HepG2 (cell line): ENCODE data around the gene HDAC4. TPM values are rescaled to one million over a fixed set of nuclear protein-coding genes. Genes with fewer than 3 reads are reported as not detected.

Experiments used
- ATAC-seq: fragments of 200-7000 bp; cut with Tn5 transposase; 3 replicates; pipeline ENCODE4 v1.9.1; 2020; ENCODE audit warnings: mild to moderate bottlenecking, moderate library complexity
- BruUV-seq: library from RNA; stranded (reverse); fragments of 400-500 nt; replicated peaks from 2 replicates; lab custom pipeline; 2021; lab: Mats Ljungman, UMichigan
- CTCF ChIA-PET: fragments of 300-600 bp; formaldehyde crosslinking; extraction: SDS; loops from one replicate; lab custom pipeline; 2021; ENCODE audit warnings: low total read pairs, inconsistent platforms, low intra/inter-chr PET ratio; lab: Yijun Ruan, JAX
- POLR2A ChIA-PET: fragments of 350-600 bp; sonication (Branson Sonifier 250); formaldehyde crosslinking; loops from one replicate; lab custom pipeline; 2020; ENCODE audit warnings: antibody characterized with exemption, inconsistent platforms; lab: Yijun Ruan, JAX
- DNase-seq: peaks from one replicate; pipeline ENCODE4 v3.0.0-alpha.2; 2015; ENCODE audit warnings: low spot score
- FAIRE-seq: peaks from 3 replicates; lab custom pipeline; 2011; peaks lifted over from hg19 to GRCh38; lab: Jason Lieb, UNC
- H2AFZ ChIP-seq: one replicate; pipeline ENCODE4 v1.6.1; 2011; ENCODE audit warnings: low read length, inconsistent platforms
- H3K27ac ChIP-seq: fragments of 300-600 bp; 3 replicates; pipeline ENCODE4 v1.8.0; 2011; ENCODE audit warnings: mixed run types, mild to moderate bottlenecking, mixed read lengths, low read length, inconsistent platforms; ENCODE audit not compliant: insufficient read depth; ENCODE audit errors: extremely low read length
- H3K27me3 ChIP-seq, 2 experiments: fragments of 200-600 bp in 1 of 2; 2 replicates in 1 of 2; 3 replicates in 1 of 2; pipeline versions ENCODE4 v1.6.0 to v1.8.0; 2011; ENCODE audit warnings: low read length in 2 of 2, mild to moderate bottlenecking in 2 of 2, moderate library complexity in 2 of 2, inconsistent platforms in 1 of 2; ENCODE audit not compliant: insufficient read depth in 2 of 2, control insufficient read depth in 1 of 2
- H3K36me3 ChIP-seq, 2 experiments: fragments of 200-600 bp in 1 of 2; replicated peaks in 1 of 2; 2 replicates in 1 of 2; 3 replicates in 1 of 2; pipeline versions ENCODE4 v1.5.1 to v1.8.0; 2011; ENCODE audit warnings: low read length in 2 of 2, inconsistent platforms in 1 of 2; ENCODE audit not compliant: insufficient read depth in 2 of 2, control insufficient read depth in 1 of 2
- H3K4me1 ChIP-seq: 2 replicates; pipeline ENCODE4 v1.5.1; 2012; ENCODE audit warnings: low read length, inconsistent platforms; ENCODE audit not compliant: insufficient read depth
- H3K4me2 ChIP-seq: 2 replicates; pipeline ENCODE4 v1.6.0; 2011; ENCODE audit warnings: low read depth, low read length, inconsistent platforms
- H3K4me3 ChIP-seq, 3 experiments: fragments of 200-600 bp in 1 of 3; sonication (generic), shearing (Covaris generic) in 1 of 3; replicated peaks in 1 of 3; 2 replicates each; pipeline ENCODE4 v1.5.1; 2011 to 2016; ENCODE audit warnings: low read length in 3 of 3, inconsistent platforms in 2 of 3, low read depth in 2 of 3, mild to moderate bottlenecking in 2 of 3, control low read depth in 1 of 3, mixed read lengths in 1 of 3; ENCODE audit not compliant: insufficient read depth in 1 of 3
- H3K79me2 ChIP-seq: one replicate; pipeline ENCODE4 v1.6.1; 2011; ENCODE audit warnings: low read length, inconsistent platforms; ENCODE audit not compliant: insufficient read depth
- H3K9ac ChIP-seq: 2 replicates; pipeline ENCODE4 v1.6.0; 2011; ENCODE audit warnings: mild to moderate bottlenecking, low read depth, low read length, inconsistent platforms; ENCODE audit not compliant: insufficient read depth
- H3K9me3 ChIP-seq: 2 replicates; pipeline ENCODE4 v1.5.1; 2012; ENCODE audit warnings: mild to moderate bottlenecking, low read length
- H4K20me1 ChIP-seq: 2 replicates; pipeline ENCODE4 v1.6.0; 2011; ENCODE audit warnings: inconsistent platforms, mild to moderate bottlenecking, low read length, moderate library complexity; ENCODE audit not compliant: insufficient read depth
- AGO1 ChIP-seq: fragments of 200-400 bp; formaldehyde crosslinking; IDR thresholded peaks from 2 replicates; pipeline ENCODE4 v1.6.1; 2017; ENCODE audit warnings: mild to moderate bottlenecking, low read depth, low read length, moderate library complexity; ENCODE audit not compliant: poor library complexity, severe bottlenecking
- ARHGAP35 ChIP-seq: sonication (generic); formaldehyde crosslinking; IDR thresholded peaks from 2 replicates; pipeline ENCODE4 v1.9.0; 2022; ENCODE audit warnings: mild to moderate bottlenecking, inconsistent platforms, moderate library complexity, missing genetic modification reagents, borderline replicate concordance
- DNMT1 ChIP-seq: sonication (generic); formaldehyde crosslinking; IDR thresholded peaks from 2 replicates; pipeline ENCODE4 v1.5.1; 2020; ENCODE audit warnings: mild to moderate bottlenecking, missing genetic modification reagents
- EZH2 ChIP-seq: conservative IDR thresholded peaks from 2 replicates; pipeline ENCODE4 v1.6.1; 2012; ENCODE audit warnings: mild to moderate bottlenecking, low read depth, low read length, moderate library complexity
- GMEB1 ChIP-seq: sonication (generic); formaldehyde crosslinking; IDR thresholded peaks from 2 replicates; pipeline ENCODE4 v1.5.1; 2020; ENCODE audit warnings: missing genetic modification reagents, mild to moderate bottlenecking, borderline replicate concordance
- KAT2B ChIP-seq: fragments of 150-350 bp; IDR thresholded peaks from 2 replicates; pipeline ENCODE4 v1.6.1; 2014; ENCODE audit warnings: low read depth, low read length, borderline replicate concordance
- MIER3 ChIP-seq: IDR thresholded peaks from 2 replicates; pipeline ENCODE4 v1.6.1; 2016; ENCODE audit warnings: missing compliant biosample characterization, borderline replicate concordance
- NCOR1 ChIP-seq: fragments of 200-600 bp; sonication (generic); IDR thresholded peaks from 2 replicates; pipeline ENCODE4 v1.7.0; 2017; ENCODE audit warnings: antibody characterized with exemption, low read length, borderline replicate concordance
- NFE2L2 ChIP-seq: fragments of 150-350 bp; IDR thresholded peaks from 2 replicates; pipeline ENCODE4 v1.6.1; 2014; ENCODE audit warnings: low read length
- PLRG1 ChIP-seq: fragments of 450-650 bp; conservative IDR thresholded peaks from 2 replicates; pipeline ENCODE4 v1.6.1; 2016
- TOPORS ChIP-seq: sonication (generic); formaldehyde crosslinking; IDR thresholded peaks from 2 replicates; pipeline ENCODE4 v1.8.0; 2023; ENCODE audit warnings: mild to moderate bottlenecking, missing genetic modification reagents
- ZNF143 ChIP-seq: sonication (generic); formaldehyde crosslinking; IDR thresholded peaks from 2 replicates; pipeline ENCODE4 v1.4.0; 2020; ENCODE audit warnings: missing genetic modification reagents
- ZNF331 ChIP-seq: sonication (generic); formaldehyde crosslinking; IDR thresholded peaks from 2 replicates; pipeline ENCODE4 v1.4.0; 2020; ENCODE audit warnings: missing genetic modification reagents
- ZNF460 ChIP-seq: sonication (generic); formaldehyde crosslinking; IDR thresholded peaks from 2 replicates; pipeline ENCODE4 v1.5.1; 2020; ENCODE audit warnings: missing genetic modification reagents, mild to moderate bottlenecking, borderline replicate concordance
- WGBS: methylation state at CpG from one replicate; pipeline ENCODE4 v1.1.6; 2017; ENCODE audit warnings: low lambda C conversion rate; 5-methylcytosine and 5-hydroxymethylcytosine counted together
- in situ Hi-C: cut with HindIII; loops from 2 replicates; pipeline ENCODE4 v1.10.0; 2017; ENCODE audit warnings: low pct_unique_long_range_greater_than_20kb; ENCODE audit not compliant: extremely low pct_ligation_motif_present
- intact Hi-C: fragments of 100-400 bp; cut with micrococcal nuclease; formaldehyde crosslinking; loops from one replicate; pipeline ENCODE4 v1.10.0; 2022; ENCODE audit not compliant: unreplicated experiment
- polyA plus RNA-seq, 8 experiments: library from polyadenylated mRNA; depleted of rRNA in 3 of 8; stranded (reverse) in 7 of 8; unstranded in 1 of 8; fragments of >200 nt; fragmentation: Illumina TruSeq in 4 of 8; extraction: Trizol in 4 of 8; gene quantifications; 2 replicates each; pipeline versions ENCODE4 v1.2.1 to v1.2.3, GENCODE V29; 2011 to 2016; ENCODE audit warnings: low read depth in 4 of 8, missing spikeins in 1 of 8, mixed read lengths in 1 of 8; ENCODE audit not compliant: insufficient read depth in 1 of 8
- total RNA-seq, 5 experiments: library from RNA; depleted of rRNA; stranded (reverse); fragments of >200 nt; fragmentation: Illumina TruSeq; extraction: Trizol; gene quantifications; 2 replicates each; pipeline ENCODE4 v1.2.3, GENCODE V29; 2016; ENCODE audit warnings: low read depth in 1 of 5
- TF ChIP-seq, protein P1 (sequence below): sonication (generic); formaldehyde crosslinking; IDR thresholded peaks from 2 replicates; pipeline ENCODE4 v1.8.1; 2022; ENCODE audit warnings: low read depth, mild to moderate bottlenecking, missing genetic modification reagents
- TF ChIP-seq, protein P2 (sequence below): IDR thresholded peaks from 2 replicates; pipeline ENCODE4 v1.6.1; 2018; ENCODE audit warnings: missing genetic modification reagents, mild to moderate bottlenecking, missing compliant biosample characterization
- TF ChIP-seq, protein P3 (sequence below): sonication (generic); formaldehyde crosslinking; conservative IDR thresholded peaks from 2 replicates; pipeline ENCODE4 v1.8.0; 2022; ENCODE audit warnings: mild to moderate bottlenecking, moderate library complexity, missing genetic modification reagents

The HDAC4 gene
- total and polyA plus RNA-seq, 2 of the 13 experiments (the other 11 are each of a cell fraction or from before 2014, with no cell fraction given): 10.1 to 11.5 TPM

GRCh38 chr2:239215136-239215925 lies 185.5 kb downstream of the HDAC4 start:
- Histone ChIP-seq H3K4me2 (no peak overlapping the region), H3K9me3 (no peaks in the 10 kb centered on the region), H3K27me3 (no peaks in the 10 kb centered on the region), H3K4me3 (no peak overlapping the region), H3K36me3 (no peaks in the 10 kb centered on the region), H4K20me1 (peaks cover 17% of the 10 kb centered on the region), H3K79me2 (peaks cover 16% of the 10 kb centered on the region), H2AFZ (no peak overlapping the region), H3K27ac (no peak overlapping the region), H3K4me1 (no peaks in the 10 kb centered on the region), H3K9ac (no peak overlapping the region)
- FAIRE-seq (no peak), ATAC-seq (no peak), DNase-seq (no peak)
- in situ Hi-C loops (no loop called here), intact Hi-C loops (no loop called here)
- WGBS: 97% methylated on average over 23 of the region's 23 CpGs
- CTCF ChIA-PET: no interaction called here
- POLR2A ChIA-PET: no interaction called here
- no TSS peak for BruUV-seq
- TF ChIP-seq KAT2B: no peak
- TF ChIP-seq EZH2: no peak
- TF ChIP-seq, protein P1, sequence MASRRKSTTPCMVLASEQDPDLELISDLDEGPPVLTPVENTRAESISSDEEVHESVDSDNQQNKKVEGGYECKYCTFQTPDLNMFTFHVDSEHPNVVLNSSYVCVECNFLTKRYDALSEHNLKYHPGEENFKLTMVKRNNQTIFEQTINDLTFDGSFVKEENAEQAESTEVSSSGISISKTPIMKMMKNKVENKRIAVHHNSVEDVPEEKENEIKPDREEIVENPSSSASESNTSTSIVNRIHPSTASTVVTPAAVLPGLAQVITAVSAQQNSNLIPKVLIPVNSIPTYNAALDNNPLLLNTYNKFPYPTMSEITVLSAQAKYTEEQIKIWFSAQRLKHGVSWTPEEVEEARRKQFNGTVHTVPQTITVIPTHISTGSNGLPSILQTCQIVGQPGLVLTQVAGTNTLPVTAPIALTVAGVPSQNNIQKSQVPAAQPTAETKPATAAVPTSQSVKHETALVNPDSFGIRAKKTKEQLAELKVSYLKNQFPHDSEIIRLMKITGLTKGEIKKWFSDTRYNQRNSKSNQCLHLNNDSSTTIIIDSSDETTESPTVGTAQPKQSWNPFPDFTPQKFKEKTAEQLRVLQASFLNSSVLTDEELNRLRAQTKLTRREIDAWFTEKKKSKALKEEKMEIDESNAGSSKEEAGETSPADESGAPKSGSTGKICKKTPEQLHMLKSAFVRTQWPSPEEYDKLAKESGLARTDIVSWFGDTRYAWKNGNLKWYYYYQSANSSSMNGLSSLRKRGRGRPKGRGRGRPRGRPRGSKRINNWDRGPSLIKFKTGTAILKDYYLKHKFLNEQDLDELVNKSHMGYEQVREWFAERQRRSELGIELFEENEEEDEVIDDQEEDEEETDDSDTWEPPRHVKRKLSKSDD (CRISPR knock-in tag): no peak
- no peak for TF ChIP-seq ZNF143 (CRISPR knock-in tag)
- no peak for TF ChIP-seq ARHGAP35
- TF ChIP-seq, protein P2, sequence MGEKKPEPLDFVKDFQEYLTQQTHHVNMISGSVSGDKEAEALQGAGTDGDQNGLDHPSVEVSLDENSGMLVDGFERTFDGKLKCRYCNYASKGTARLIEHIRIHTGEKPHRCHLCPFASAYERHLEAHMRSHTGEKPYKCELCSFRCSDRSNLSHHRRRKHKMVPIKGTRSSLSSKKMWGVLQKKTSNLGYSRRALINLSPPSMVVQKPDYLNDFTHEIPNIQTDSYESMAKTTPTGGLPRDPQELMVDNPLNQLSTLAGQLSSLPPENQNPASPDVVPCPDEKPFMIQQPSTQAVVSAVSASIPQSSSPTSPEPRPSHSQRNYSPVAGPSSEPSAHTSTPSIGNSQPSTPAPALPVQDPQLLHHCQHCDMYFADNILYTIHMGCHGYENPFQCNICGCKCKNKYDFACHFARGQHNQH (CRISPR knock-in tag): no peak
- TF ChIP-seq ZNF331 (CRISPR knock-in tag): no peak
- TF ChIP-seq ZNF460 (CRISPR knock-in tag): no peak
- no peak for TF ChIP-seq PLRG1
- TF ChIP-seq GMEB1 (CRISPR knock-in tag): no peak
- no peak for TF ChIP-seq NFE2L2
- TF ChIP-seq TOPORS (CRISPR knock-in tag): no peak
- no peak for TF ChIP-seq AGO1
- TF ChIP-seq, protein P3, sequence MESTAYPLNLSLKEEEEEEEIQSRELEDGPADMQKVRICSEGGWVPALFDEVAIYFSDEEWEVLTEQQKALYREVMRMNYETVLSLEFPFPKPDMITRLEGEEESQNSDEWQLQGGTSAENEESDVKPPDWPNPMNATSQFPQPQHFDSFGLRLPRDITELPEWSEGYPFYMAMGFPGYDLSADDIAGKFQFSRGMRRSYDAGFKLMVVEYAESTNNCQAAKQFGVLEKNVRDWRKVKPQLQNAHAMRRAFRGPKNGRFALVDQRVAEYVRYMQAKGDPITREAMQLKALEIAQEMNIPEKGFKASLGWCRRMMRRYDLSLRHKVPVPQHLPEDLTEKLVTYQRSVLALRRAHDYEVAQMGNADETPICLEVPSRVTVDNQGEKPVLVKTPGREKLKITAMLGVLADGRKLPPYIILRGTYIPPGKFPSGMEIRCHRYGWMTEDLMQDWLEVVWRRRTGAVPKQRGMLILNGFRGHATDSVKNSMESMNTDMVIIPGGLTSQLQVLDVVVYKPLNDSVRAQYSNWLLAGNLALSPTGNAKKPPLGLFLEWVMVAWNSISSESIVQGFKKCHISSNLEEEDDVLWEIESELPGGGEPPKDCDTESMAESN: no peak
- no peak for TF ChIP-seq NCOR1
- no peak for TF ChIP-seq DNMT1 (CRISPR knock-in tag)
- TF ChIP-seq MIER3: no peak
